Pancreas (tissue), 10 donors: Measurements from ENCODE around the gene KPNA1. TPM values are rescaled to one million over a fixed set of nuclear protein-coding genes. Genes with fewer than 3 reads are reported as not detected.

Source experiments
- ATAC-seq, 4 donors: fragments of 200-7000 bp; cut with Tn5 transposase; one replicate each; pipeline versions ENCODE4 v1.8.0 to v1.9.1; 2020; ENCODE audit warnings: mild to moderate bottlenecking in 4 of 4, moderate library complexity in 4 of 4
- DNase-seq, 6 donors: peaks; one replicate each; pipeline ENCODE4 v3.0.0-alpha.2; 2020
- FAIRE-seq: peaks from 2 replicates; lab custom pipeline; 2012; peaks lifted over from hg19 to GRCh38; lab: Jason Lieb, UNC
- H3K27ac ChIP-seq, 4 donors: fragments of 200-600 bp; sonication (generic); 1 replicate in 3 of 4; 2 replicates in 1 of 4; pipeline versions ENCODE4 v1.5.0 to v1.8.0; 2020
- H3K27me3 ChIP-seq, 4 donors: fragments of 200-600 bp; one replicate each; pipeline ENCODE4 v1.8.0; 2021
- H3K36me3 ChIP-seq, 3 donors: fragments of 200-600 bp; sonication (generic) in 1 of 3; one replicate each; pipeline versions ENCODE4 v1.5.0 to v1.8.0; 2020 to 2021
- H3K4me1 ChIP-seq, 3 donors: fragments of 200-600 bp; one replicate each; pipeline ENCODE4 v1.8.0; 2021
- H3K4me3 ChIP-seq, 4 donors: fragments of 200-600 bp; sonication (generic) in 2 of 4; one replicate each; pipeline versions ENCODE4 v1.5.0 to v1.8.0; 2020 to 2021
- H3K9me3 ChIP-seq, 4 donors: fragments of 200-600 bp; one replicate each; pipeline ENCODE4 v1.8.0; 2021
- WGBS, 2 donors: extraction: QIAGEN DNeasy Blood & Tissue Kit; methylation state at CpG; one replicate each; pipeline ENCODE4 v1.1.7; 2013; 5-methylcytosine and 5-hydroxymethylcytosine counted together
- intact Hi-C, 3 donors: fragments of 100-400 bp; cut with DNase I; formaldehyde crosslinking; loops; one replicate each; pipeline versions ENCODE4 v1.11.1 to v1.14.2; 2022
- polyA plus RNA-seq, 2 donors: library from polyadenylated mRNA; stranded (reverse); fragments of 200-250 nt; gene quantifications; one replicate each; pipeline ENCODE4 v1.2.3, GENCODE V29; 2013
- total RNA-seq, 6 donors: library from RNA; stranded (reverse); fragmentation: NEBNext Ultra II Directional in 4 of 6; extraction: Animal tissue kit (Norgen Biotek cat#: 25700) in 4 of 6; gene quantifications; one replicate each; pipeline versions ENCODE4 v1.2.1 to v1.2.4, GENCODE V29; 2021 to 2023
- TF ChIP-seq, protein P1 (sequence below), 4 donors: fragments of 200-600 bp; sonication (generic) in 3 of 4; IDR thresholded peaks; one replicate each; pipeline versions ENCODE4 v1.5.0 to v1.8.0; 2021; ENCODE audit warnings: antibody characterized with exemption in 4 of 4
- donor health status: healthy with polysubstance abuse.
- donor health status: DM: no; HTN: no; CAD: no; lungs with moderate emphysema.
- donor health status: DM: no; HTN: no; CAD: no.
- donor health status: control.
- donor health status: control.
- donor health status: Bipolar disorder and iron deficiency.
- donor health status: DM: yes; HTN: yes; CAD: no.
- donor health status: DM: no; HTN: no; CAD: no.
- donor health status: DM: no; HTN: no; CAD: no.
- donor health status: DM: yes; HTN: yes; CAD: no.

KPNA1 gene
- total and polyA plus RNA-seq, 8 donors: 5.7 to 35.1 (median 21.8) TPM

- no peaks in the 10 kb centered on the region for H3K9me3 ChIP-seq
- no peaks in the 10 kb centered on the region for H3K27me3 ChIP-seq
- no peak for FAIRE-seq
- H3K4me3 ChIP-seq: no peak overlapping the region
- H3K4me1 ChIP-seq: no peaks in the 10 kb centered on the region
- 84 to 88% methylated on average over 2 of the region's 2 CpGs for WGBS, 2 donors
- no peak for DNase-seq
- H3K27ac ChIP-seq: no peak overlapping the region
- peaks cover 0 to 6% (median 0%) of the 10 kb centered on the region in 3 donors for H3K36me3 ChIP-seq
- TF ChIP-seq, protein P1, sequence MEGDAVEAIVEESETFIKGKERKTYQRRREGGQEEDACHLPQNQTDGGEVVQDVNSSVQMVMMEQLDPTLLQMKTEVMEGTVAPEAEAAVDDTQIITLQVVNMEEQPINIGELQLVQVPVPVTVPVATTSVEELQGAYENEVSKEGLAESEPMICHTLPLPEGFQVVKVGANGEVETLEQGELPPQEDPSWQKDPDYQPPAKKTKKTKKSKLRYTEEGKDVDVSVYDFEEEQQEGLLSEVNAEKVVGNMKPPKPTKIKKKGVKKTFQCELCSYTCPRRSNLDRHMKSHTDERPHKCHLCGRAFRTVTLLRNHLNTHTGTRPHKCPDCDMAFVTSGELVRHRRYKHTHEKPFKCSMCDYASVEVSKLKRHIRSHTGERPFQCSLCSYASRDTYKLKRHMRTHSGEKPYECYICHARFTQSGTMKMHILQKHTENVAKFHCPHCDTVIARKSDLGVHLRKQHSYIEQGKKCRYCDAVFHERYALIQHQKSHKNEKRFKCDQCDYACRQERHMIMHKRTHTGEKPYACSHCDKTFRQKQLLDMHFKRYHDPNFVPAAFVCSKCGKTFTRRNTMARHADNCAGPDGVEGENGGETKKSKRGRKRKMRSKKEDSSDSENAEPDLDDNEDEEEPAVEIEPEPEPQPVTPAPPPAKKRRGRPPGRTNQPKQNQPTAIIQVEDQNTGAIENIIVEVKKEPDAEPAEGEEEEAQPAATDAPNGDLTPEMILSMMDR (IDR thresholded peaks at IDR 0.05): no peak
- ATAC-seq: no peak
- intact Hi-C loops: no loop called here
These were observed 18.2 kb downstream of the KPNA1 start for GRCh38 chr3:122496508-122496907.

DNA sequence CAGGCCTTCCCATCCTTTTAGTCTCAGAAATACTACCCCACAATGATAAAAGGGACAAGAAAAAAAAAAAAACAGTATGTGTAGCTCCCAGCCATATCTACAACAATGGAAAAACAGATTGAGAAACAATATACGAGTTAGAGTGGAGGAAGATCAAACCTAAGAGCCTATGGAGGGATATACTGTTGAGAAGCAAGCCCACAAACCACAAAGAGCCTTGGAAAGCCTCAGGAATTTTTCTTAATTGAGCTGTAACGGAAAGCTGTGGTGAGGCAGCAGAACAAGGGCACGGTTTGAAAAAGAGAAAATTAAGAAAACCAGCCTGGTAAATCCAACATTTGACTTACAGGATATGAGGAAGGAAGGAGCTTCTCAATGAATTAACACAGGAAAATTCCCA is 21.4 kb downstream of the KPNA1 start:
- intact Hi-C loops: no loop called here
- TF ChIP-seq, protein P1 (IDR thresholded peaks at IDR 0.05): no peak
- H3K4me1 ChIP-seq: no peaks in the 10 kb centered on the region
- H3K27ac ChIP-seq: no peak overlapping the region
- DNase-seq (no peak), FAIRE-seq (no peak), ATAC-seq (no peak)
- WGBS, 2 donors: 76 to 86% methylated on average over 3 of the region's 3 CpGs
- no peak overlapping the region for H3K4me3 ChIP-seq
- H3K36me3 ChIP-seq: peaks cover 0 to 6% (median 0%) of the 10 kb centered on the region in 3 donors
- no peaks in the 10 kb centered on the region for H3K27me3 ChIP-seq
- H3K9me3 ChIP-seq: no peaks in the 10 kb centered on the region

- ATAC-seq: no peak
- 76 to 79% methylated on average over 7 of the region's 7 CpGs for WGBS, 2 donors
- H3K9me3 ChIP-seq: no peaks in the 10 kb centered on the region
- H3K27ac ChIP-seq: no peak overlapping the region
- H3K36me3 ChIP-seq: no peaks in the 10 kb centered on the region
- DNase-seq: no peak
- FAIRE-seq: no peak
- no peaks in the 10 kb centered on the region for H3K27me3 ChIP-seq
- no peaks in the 10 kb centered on the region for H3K4me1 ChIP-seq
- no peak overlapping the region for H3K4me3 ChIP-seq
- TF ChIP-seq, protein P1 (IDR thresholded peaks at IDR 0.05): no peak
- intact Hi-C loops: no loop called here
These were observed 26.3 kb downstream of the KPNA1 start for GRCh38 chr3:122488262-122488973.

- ATAC-seq (no peak), DNase-seq (no peak), FAIRE-seq (no peak)
- no peak overlapping the region for H3K4me3 ChIP-seq
- H3K9me3 ChIP-seq: no peaks in the 10 kb centered on the region
- intact Hi-C loops: no loop called here
- TF ChIP-seq, protein P1 (IDR thresholded peaks at IDR 0.05): no peak
- H3K27ac ChIP-seq: no peak overlapping the region
- no peaks in the 10 kb centered on the region for H3K4me1 ChIP-seq
- WGBS, 2 donors: 86 to 87% methylated on average over 5 of the region's 5 CpGs
- H3K27me3 ChIP-seq: no peaks in the 10 kb centered on the region
- no peaks in the 10 kb centered on the region for H3K36me3 ChIP-seq
These were observed 29.8 kb downstream of the KPNA1 start for GRCh38 chr3:122484985-122485384.

DNA sequence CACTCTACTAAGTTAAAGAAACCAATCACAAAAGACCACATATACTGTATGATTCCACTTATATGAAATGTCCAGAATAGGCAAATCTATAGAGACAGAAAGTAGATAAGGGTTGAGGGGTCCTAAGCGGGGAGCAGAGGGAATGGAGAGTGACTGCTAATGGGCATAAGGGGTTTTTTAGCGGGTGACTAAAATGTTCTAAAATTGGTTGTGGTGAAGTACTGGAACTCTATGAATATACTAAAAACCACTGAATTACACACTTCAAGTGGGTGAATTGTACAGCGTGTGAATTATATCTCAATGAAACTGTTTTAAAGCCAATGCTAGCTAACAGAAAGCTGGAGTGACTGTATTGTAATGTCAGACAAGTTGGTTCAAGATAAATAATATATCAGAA is 33.3 kb downstream of the KPNA1 start:
- TF ChIP-seq, protein P1 (IDR thresholded peaks at IDR 0.05): no peak
- Histone ChIP-seq H3K36me3 (no peaks in the 10 kb centered on the region), H3K4me1 (no peaks in the 10 kb centered on the region), H3K4me3 (no peak overlapping the region), H3K27ac (no peak overlapping the region), H3K9me3 (no peaks in the 10 kb centered on the region), H3K27me3 (no peaks in the 10 kb centered on the region)
- no peak for DNase-seq
- WGBS, 2 donors: 94 to 98% methylated on average over 3 of the region's 3 CpGs
- intact Hi-C loops: no loop called here
- no peak for FAIRE-seq
- no peak for ATAC-seq
